HepG2 (cell line): ENCODE measurements around the gene RBMS2. TPM values are rescaled to one million over a fixed set of nuclear protein-coding genes. Genes with fewer than 3 reads are reported as not detected.

Source experiments
- AHR ChIP-seq: IDR thresholded peaks from 2 replicates; pipeline ENCODE4 v1.6.1; 2018; ENCODE audit warnings: missing genetic modification reagents, missing compliant biosample characterization
- BATF2 ChIP-seq: sonication (generic); formaldehyde crosslinking; IDR thresholded peaks from 2 replicates; pipeline ENCODE4 v1.8.0; 2022; ENCODE audit warnings: mild to moderate bottlenecking, missing genetic modification reagents, moderate library complexity
- E2F1 ChIP-seq: sonication (generic); formaldehyde crosslinking; IDR thresholded peaks from 2 replicates; pipeline ENCODE4 v1.5.0; 2020; ENCODE audit warnings: missing genetic modification reagents
- GABPB1 ChIP-seq: IDR thresholded peaks from 2 replicates; pipeline ENCODE4 v1.6.1; 2016; ENCODE audit warnings: mild to moderate bottlenecking, missing genetic modification reagents, moderate library complexity, missing compliant biosample characterization
- GATAD1 ChIP-seq: IDR thresholded peaks from 2 replicates; pipeline ENCODE4 v1.6.1; 2016; ENCODE audit warnings: missing genetic modification reagents, missing compliant biosample characterization
- HDAC1 ChIP-seq: sonication (generic); formaldehyde crosslinking; IDR thresholded peaks from 2 replicates; pipeline ENCODE4 v1.5.1; 2020; ENCODE audit warnings: mild to moderate bottlenecking, missing genetic modification reagents
- LCORL ChIP-seq, 2 experiments: fragments of 450-650 bp in 1 of 2; sonication (generic) in 1 of 2; formaldehyde crosslinking in 1 of 2; IDR thresholded peaks; 2 replicates each; pipeline versions ENCODE4 v1.5.0 to v1.6.1; 2017 to 2020; ENCODE audit warnings: antibody characterized with exemption in 1 of 2, missing genetic modification reagents in 1 of 2
- SAFB2 ChIP-seq: sonication (generic); formaldehyde crosslinking; IDR thresholded peaks from 2 replicates; pipeline ENCODE4 v1.5.1; 2020; ENCODE audit warnings: missing genetic modification reagents, low read depth, mild to moderate bottlenecking, borderline replicate concordance
- TFAP4 ChIP-seq: sonication (generic); IDR thresholded peaks from 2 replicates; pipeline ENCODE4 v1.6.1; 2016; ENCODE audit warnings: low read depth, borderline replicate concordance
- ZBTB49 ChIP-seq: sonication (generic); formaldehyde crosslinking; IDR thresholded peaks from 2 replicates; pipeline ENCODE4 v1.4.0; 2020; ENCODE audit warnings: missing genetic modification reagents, borderline replicate concordance
- ZHX2 ChIP-seq, 2 experiments: sonication (generic) in 1 of 2; formaldehyde crosslinking in 1 of 2; IDR thresholded peaks; 2 replicates each; pipeline versions ENCODE4 v1.6.1 to v1.9.0; 2014 to 2022; ENCODE audit warnings: antibody characterized with exemption in 1 of 2, borderline replicate concordance in 1 of 2, inconsistent platforms in 1 of 2, low read depth in 1 of 2, missing genetic modification reagents in 1 of 2
- ZNF362 ChIP-seq: sonication (generic); formaldehyde crosslinking; IDR thresholded peaks from 2 replicates; pipeline ENCODE4 v1.4.0; 2020; ENCODE audit warnings: missing genetic modification reagents, mild to moderate bottlenecking, borderline replicate concordance
- ZNF616 ChIP-seq: sonication (generic); formaldehyde crosslinking; IDR thresholded peaks from 2 replicates; pipeline ENCODE4 v1.5.0; 2020; ENCODE audit warnings: low read depth, mild to moderate bottlenecking, missing genetic modification reagents
- ZNF883 ChIP-seq: sonication (generic); formaldehyde crosslinking; IDR thresholded peaks from 2 replicates; pipeline ENCODE4 v1.5.1; 2020; ENCODE audit warnings: mild to moderate bottlenecking, missing genetic modification reagents; ENCODE audit errors: not compliant biosample characterization
- polyA plus RNA-seq, 8 experiments: library from polyadenylated mRNA; depleted of rRNA in 3 of 8; stranded (reverse) in 7 of 8; unstranded in 1 of 8; fragments of >200 nt; fragmentation: Illumina TruSeq in 4 of 8; extraction: Trizol in 4 of 8; gene quantifications; 2 replicates each; pipeline versions ENCODE4 v1.2.1 to v1.2.3, GENCODE V29; 2011 to 2016; ENCODE audit warnings: low read depth in 4 of 8, missing spikeins in 1 of 8, mixed read lengths in 1 of 8; ENCODE audit not compliant: insufficient read depth in 1 of 8
- total RNA-seq, 5 experiments: library from RNA; depleted of rRNA; stranded (reverse); fragments of >200 nt; fragmentation: Illumina TruSeq; extraction: Trizol; gene quantifications; 2 replicates each; pipeline ENCODE4 v1.2.3, GENCODE V29; 2016; ENCODE audit warnings: low read depth in 1 of 5

The RBMS2 gene
- total and polyA plus RNA-seq, 2 of the 13 experiments (the other 11 are each of a cell fraction or from before 2014, with no cell fraction given): 0.53 to 7.4 TPM

GRCh38 chr12:56628671-56629458, 107.2 kb downstream of the RBMS2 start (continued):
- no peak for TF ChIP-seq ZHX2 (IDR thresholded peaks at IDR 0.05; ENCODE audit: low read depth)
- TF ChIP-seq ZHX2 (CRISPR knock-in tag; IDR thresholded peaks at IDR 0.05; ENCODE audit: borderline replicate concordance): no peak
- no peak for TF ChIP-seq BATF2
- TF ChIP-seq E2F1 (CRISPR knock-in tag): no peak
- TF ChIP-seq ZNF883 (CRISPR knock-in tag): no peak
- TF ChIP-seq ZNF362 (CRISPR knock-in tag): peak; percentile 61; the same call in 1 of the 2 replicates
- TF ChIP-seq AHR: no peak
- peak; percentile 55; the same call in 1 of the 2 replicates for TF ChIP-seq GATAD1
- TF ChIP-seq ZNF616 (CRISPR knock-in tag): no peak
- TF ChIP-seq LCORL (IDR thresholded peaks at IDR 0.05): no peak
- TF ChIP-seq LCORL (CRISPR knock-in tag; IDR thresholded peaks at IDR 0.05): 0 out of 2 replicates have a peak, but pooled peaks have one; percentile 34
- peak; percentile 52; the same call in 1 of the 2 replicates for TF ChIP-seq TFAP4
- TF ChIP-seq HDAC1 (CRISPR knock-in tag): peak; percentile 48; the same call in 1 of the 2 replicates
- TF ChIP-seq ZBTB49 (CRISPR knock-in tag): no peak
- peak; percentile 48; the same call in 1 of the 2 replicates for TF ChIP-seq GABPB1 (CRISPR knock-in tag)
- no peak for TF ChIP-seq SAFB2 (CRISPR knock-in tag)
